ENCODE measurements around the gene MYH14.

Gene MYH14

GRCh38 chr19:50258918-50259372 is 55.5 kb downstream of the MYH14 start:
- peak in 1 of 3 experiments; percentile 22 for DNase-seq (ENCODE audit: low read depth in 3 of 3)

GRCh38 chr19:50261446-50261970 is 58.1 kb downstream of the MYH14 start:
- DNase-seq (ENCODE audit: low read depth in 3 of 3), result no peak

- no peak for DNase-seq (ENCODE audit: low read depth in 3 of 3)
Measured at GRCh38 chr19:50263176-50263575, 59.8 kb downstream of the MYH14 start.

- no peak for DNase-seq (ENCODE audit: low read depth in 3 of 3)
Measured at GRCh38 chr19:50264483-50265186, 61.2 kb downstream of the MYH14 start.

GRCh38 chr19:50266041-50266440 is 62.6 kb downstream of the MYH14 start:
- DNase-seq (ENCODE audit: low read depth in 3 of 3), result no peak

- DNase-seq (ENCODE audit: low read depth in 3 of 3), result peak in 2 of 3 experiments; percentile 3 to 48
Measured at GRCh38 chr19:50266896-50267295, 63.5 kb downstream of the MYH14 start.

GRCh38 chr19:50268041-50268440 is 64.6 kb downstream of the MYH14 start:
- no peak for DNase-seq (ENCODE audit: low read depth in 3 of 3)

- DNase-seq (ENCODE audit: low read depth in 3 of 3), result no peak
Measured at GRCh38 chr19:50268501-50268900, 65.1 kb downstream of the MYH14 start.

- DNase-seq (ENCODE audit: low read depth in 3 of 3), result no peak
Measured at GRCh38 chr19:50269653-50270052, 66.2 kb downstream of the MYH14 start.

GRCh38 chr19:50272263-50272897 is 69.0 kb downstream of the MYH14 start:
- DNase-seq (ENCODE audit: low read depth in 3 of 3), result no peak

- DNase-seq (ENCODE audit: low read depth in 3 of 3), result no peak
Measured at GRCh38 chr19:50273821-50274220, 70.4 kb downstream of the MYH14 start.

GRCh38 chr19:50275577-50276368 is 72.4 kb downstream of the MYH14 start:
- DNase-seq (ENCODE audit: low read depth in 3 of 3), result no peak

GRCh38 chr19:50276370-50277063 is 73.1 kb downstream of the MYH14 start:
- DNase-seq (ENCODE audit: low read depth in 3 of 3), result no peak

GRCh38 chr19:50277966-50278580 is 74.7 kb downstream of the MYH14 start:
- DNase-seq (ENCODE audit: low read depth in 3 of 3), result no peak

- no peak for DNase-seq (ENCODE audit: low read depth in 3 of 3)
Measured at GRCh38 chr19:50280074-50280473, 76.7 kb downstream of the MYH14 start.

- no peak for DNase-seq (ENCODE audit: low read depth in 3 of 3)
Measured at GRCh38 chr19:50280983-50281382, 77.6 kb downstream of the MYH14 start.

GRCh38 chr19:50281491-50281890 is 78.1 kb downstream of the MYH14 start:
- DNase-seq (ENCODE audit: low read depth in 3 of 3), result no peak

- DNase-seq (ENCODE audit: low read depth in 3 of 3), result no peak
Measured at GRCh38 chr19:50285833-50286232, 82.4 kb downstream of the MYH14 start.

GRCh38 chr19:50286443-50286842 is 83.0 kb downstream of the MYH14 start:
- no peak for DNase-seq (ENCODE audit: low read depth in 3 of 3)

GRCh38 chr19:50287331-50287730 is 83.9 kb downstream of the MYH14 start:
- no peak for DNase-seq (ENCODE audit: low read depth in 3 of 3)

GRCh38 chr19:50288954-50289353 is 85.5 kb downstream of the MYH14 start:
- DNase-seq (ENCODE audit: low read depth in 3 of 3), result no peak
